Measurements from ENCODE around the gene ZNF500. TPM values are rescaled to one million over a fixed set of nuclear protein-coding genes. Genes with fewer than 3 reads are reported as not detected.
"Not testable (repeated sequence)": the region's sequence is repeated elsewhere in the genome, so short reads cannot be mapped to it uniquely, and the experiment has no call there.

ZNF500 gene
- total and polyA plus RNA-seq, 10 of the 15 experiments (the other 5 are each of a cell fraction or from before 2014, with no cell fraction given): 0.99 to 13.1 (median 5.5) TPM

DNA sequence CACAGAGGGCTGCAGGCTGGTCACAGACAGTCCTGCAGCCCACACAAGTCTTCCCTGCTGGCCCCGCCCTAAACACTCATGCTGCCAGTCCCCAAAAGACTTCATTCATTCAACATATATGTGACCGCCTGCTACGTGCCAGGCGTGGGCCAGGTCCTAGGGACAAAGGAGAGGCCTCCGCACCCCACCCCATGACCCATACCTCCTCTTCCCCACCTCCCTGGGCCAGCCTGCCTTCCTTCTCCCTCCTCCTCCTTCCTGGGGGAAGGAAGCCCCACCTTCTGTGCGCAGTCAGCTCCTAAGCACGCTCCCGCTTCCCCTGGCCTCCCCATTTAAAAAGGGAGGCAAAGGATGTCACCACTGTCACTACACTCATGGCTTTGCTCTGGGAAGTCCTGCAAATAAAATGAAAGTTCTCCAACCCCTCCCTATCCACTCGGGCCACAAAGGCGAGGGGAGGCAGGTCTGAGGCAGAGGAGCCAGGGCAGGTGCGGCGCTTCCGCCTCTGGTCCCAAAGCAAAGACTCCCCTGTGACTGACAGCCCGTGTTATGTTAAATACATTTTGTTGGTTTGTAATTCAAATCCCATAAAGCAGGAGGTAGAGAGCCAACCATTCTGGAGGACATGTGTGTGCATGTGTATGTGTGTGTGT, 23.6 kb downstream of the ZNF500 start (continued):
- TF ChIP-seq E2F8 (IDR thresholded peaks at IDR 0.05; ENCODE audit: low read depth, partially characterized antibody) (no peak), KAT2A (conservative IDR thresholded peaks at IDR 0.05; ENCODE audit: control insufficient read depth, low read depth, low read length) (no peak)
- TF ChIP-seq, protein P1, sequence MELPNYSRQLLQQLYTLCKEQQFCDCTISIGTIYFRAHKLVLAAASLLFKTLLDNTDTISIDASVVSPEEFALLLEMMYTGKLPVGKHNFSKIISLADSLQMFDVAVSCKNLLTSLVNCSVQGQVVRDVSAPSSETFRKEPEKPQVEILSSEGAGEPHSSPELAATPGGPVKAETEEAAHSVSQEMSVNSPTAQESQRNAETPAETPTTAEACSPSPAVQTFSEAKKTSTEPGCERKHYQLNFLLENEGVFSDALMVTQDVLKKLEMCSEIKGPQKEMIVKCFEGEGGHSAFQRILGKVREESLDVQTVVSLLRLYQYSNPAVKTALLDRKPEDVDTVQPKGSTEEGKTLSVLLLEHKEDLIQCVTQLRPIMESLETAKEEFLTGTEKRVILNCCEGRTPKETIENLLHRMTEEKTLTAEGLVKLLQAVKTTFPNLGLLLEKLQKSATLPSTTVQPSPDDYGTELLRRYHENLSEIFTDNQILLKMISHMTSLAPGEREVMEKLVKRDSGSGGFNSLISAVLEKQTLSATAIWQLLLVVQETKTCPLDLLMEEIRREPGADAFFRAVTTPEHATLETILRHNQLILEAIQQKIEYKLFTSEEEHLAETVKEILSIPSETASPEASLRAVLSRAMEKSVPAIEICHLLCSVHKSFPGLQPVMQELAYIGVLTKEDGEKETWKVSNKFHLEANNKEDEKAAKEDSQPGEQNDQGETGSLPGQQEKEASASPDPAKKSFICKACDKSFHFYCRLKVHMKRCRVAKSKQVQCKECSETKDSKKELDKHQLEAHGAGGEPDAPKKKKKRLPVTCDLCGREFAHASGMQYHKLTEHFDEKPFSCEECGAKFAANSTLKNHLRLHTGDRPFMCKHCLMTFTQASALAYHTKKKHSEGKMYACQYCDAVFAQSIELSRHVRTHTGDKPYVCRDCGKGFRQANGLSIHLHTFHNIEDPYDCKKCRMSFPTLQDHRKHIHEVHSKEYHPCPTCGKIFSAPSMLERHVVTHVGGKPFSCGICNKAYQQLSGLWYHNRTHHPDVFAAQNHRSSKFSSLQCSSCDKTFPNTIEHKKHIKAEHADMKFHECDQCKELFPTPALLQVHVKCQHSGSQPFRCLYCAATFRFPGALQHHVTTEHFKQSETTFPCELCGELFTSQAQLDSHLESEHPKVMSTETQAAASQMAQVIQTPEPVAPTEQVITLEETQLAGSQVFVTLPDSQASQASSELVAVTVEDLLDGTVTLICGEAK (IDR thresholded peaks at IDR 0.05; ENCODE audit: borderline replicate concordance): no peak

DNA sequence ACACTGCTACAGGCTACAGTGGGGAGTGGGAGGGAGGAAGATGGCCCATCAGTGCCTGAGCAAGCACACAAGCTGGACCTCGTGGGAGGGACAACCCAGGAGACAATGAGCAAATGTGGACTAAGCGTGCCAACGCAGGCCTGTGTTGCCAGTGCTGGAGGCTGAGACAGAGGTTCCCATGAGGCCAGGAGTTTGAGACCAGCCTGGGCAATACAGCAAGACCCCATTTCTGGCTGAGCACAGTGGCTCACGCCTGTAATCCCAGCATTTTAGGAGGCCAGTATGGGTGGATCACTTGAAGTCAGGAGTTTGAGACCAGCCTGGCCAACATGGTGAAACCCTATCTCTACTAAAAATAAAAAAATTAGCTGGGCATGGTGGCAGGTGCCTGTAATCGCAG, 28.6 kb downstream of the ZNF500 start:
- H3K4me1 ChIP-seq (ENCODE audit: control insufficient read depth, insufficient read depth, low read length); RAD21 ChIA-PET (ENCODE audit: unreplicated experiment); H3K4me2 ChIP-seq (ENCODE audit: control insufficient read depth, insufficient read depth); H3K36me3 ChIP-seq (ENCODE audit: control insufficient read depth in 2 of 2, insufficient read depth in 2 of 2, low read length in 1 of 2); H3K9ac ChIP-seq (ENCODE audit: control insufficient read depth, insufficient read depth, low read length); DNase-seq (ENCODE audit: low read depth, low spot score); H3K79me2 ChIP-seq (ENCODE audit: control insufficient read depth, insufficient read depth, low read length); intact Hi-C loops (cut with micrococcal nuclease; ENCODE audit: unreplicated experiment); FAIRE-seq; ATAC-seq; H3K27ac ChIP-seq (ENCODE audit: control insufficient read depth, insufficient read depth); in situ Hi-C loops (cut with MboI); BruUV-seq (replicated peaks); H3K4me3 ChIP-seq; H4K20me1 ChIP-seq (ENCODE audit: control insufficient read depth, insufficient read depth); H2AFZ ChIP-seq (ENCODE audit: control insufficient read depth, low read depth, low read length); H3K9me3 ChIP-seq (replicated peaks; ENCODE audit: control insufficient read depth, insufficient read depth, low read length); H3K27me3 ChIP-seq (replicated peaks in 1 of 2; ENCODE audit: control insufficient read depth in 2 of 2, insufficient read depth in 2 of 2, low read length in 1 of 2): not testable (repeated sequence)
- POLR2A ChIA-PET: interaction anchor here (0.6 to 1.1 kb wide), 3 partner anchors 10 to 175 kb away, joined by 3 to 4 read pairs (median 3); no protein-coding TSS in a partner anchor
- WGBS (ENCODE audit: insufficient coverage, insufficient replicate concordance, low lambda C conversion rate, missing lambda C conversion rate): 50% methylated on average over 5 of the region's 5 CpGs
- CTCF ChIA-PET: interaction anchor here (0.6 kb wide), 1 partner anchor 17 kb away, joined by 3 read pairs; no protein-coding TSS in a partner anchor
- SMC1A ChIA-PET (ENCODE audit: uncharacterized antibody, unreplicated experiment): interaction anchor here (1.5 kb wide), 1 partner anchor 9 kb away, joined by 3 read pairs; no protein-coding TSS in a partner anchor
